ENCODE results near the gene TMEM163.
"Not testable (repeated sequence)": the region's sequence is repeated elsewhere in the genome, so short reads cannot be mapped to it uniquely, and the experiment has no call there.

TMEM163 gene

DNA sequence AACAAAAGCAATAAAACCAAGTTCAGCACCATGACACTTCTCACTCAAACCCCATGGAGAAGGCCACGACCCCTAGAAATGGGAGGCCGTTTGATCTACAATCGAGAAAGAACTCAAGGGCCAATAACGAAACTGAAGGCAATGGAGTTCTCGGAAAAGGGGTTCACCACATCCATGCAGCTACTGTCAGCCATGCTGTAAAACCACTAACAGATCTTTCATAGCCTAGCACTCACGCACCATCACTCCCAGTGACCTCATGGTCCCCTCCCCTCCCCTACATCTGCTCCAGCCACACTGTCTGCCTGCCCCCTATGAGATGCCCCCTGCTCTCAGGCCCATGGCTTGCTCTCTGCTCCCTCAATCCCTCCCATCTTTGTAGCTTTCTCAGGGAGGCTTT is 135.3 kb downstream of the TMEM163 start:
- no peak for DNase-seq (ENCODE audit: low read depth in 1 of 2, low spot score in 1 of 2)

DNA sequence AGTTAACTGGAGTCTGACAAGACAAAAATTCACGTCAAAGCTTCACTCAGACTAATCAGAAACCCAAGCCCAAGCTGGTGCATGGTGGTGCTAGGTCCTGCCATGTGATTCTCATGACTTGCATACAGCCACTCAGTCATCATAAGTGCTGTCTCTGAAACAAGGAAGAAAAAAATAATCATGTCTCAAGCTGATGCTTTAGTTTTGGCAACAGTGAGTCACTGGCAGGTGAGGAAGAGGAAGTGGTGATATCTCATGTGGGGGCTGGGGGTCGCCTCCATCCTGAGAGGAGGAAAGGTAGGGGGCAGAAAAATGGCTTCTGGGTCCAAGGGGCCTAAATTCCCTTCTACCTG is 136.3 kb downstream of the TMEM163 start:
- DNase-seq (ENCODE audit: low read depth in 1 of 2, low spot score in 1 of 2): no peak

DNA sequence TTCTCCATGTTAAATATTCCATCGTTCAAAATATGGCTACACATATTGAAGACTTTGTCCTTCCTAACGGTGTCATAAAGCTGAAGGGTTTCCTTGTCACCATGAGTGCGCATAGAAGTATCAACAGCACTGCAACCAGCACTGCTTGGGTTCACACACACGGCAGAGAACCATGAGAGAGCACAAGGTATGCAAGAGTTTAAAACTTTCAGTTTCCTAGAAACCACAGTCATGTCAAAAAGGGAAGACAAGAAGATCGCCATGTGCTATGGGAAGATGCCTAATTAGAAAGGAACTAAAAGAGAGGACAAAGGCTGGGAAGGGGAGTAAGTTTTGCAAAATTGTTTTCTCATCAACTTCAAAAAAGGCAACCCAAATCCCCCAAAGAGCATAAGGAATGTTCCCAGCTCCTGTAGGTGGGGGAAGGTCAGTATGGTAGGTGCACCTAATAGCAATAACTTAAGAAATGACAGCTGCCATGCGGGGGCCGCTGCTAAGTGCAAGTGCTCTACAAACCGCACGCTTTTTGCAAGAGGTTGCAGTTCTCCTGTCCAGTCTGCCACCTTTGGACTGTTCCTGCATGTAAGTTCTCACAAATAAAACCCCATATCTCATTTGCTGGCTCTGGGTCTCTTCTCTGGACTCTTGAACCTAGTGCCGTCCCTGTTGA is 136.8 kb downstream of the TMEM163 start:
- no peak for DNase-seq (ENCODE audit: low read depth in 1 of 2, low spot score in 1 of 2)

DNA sequence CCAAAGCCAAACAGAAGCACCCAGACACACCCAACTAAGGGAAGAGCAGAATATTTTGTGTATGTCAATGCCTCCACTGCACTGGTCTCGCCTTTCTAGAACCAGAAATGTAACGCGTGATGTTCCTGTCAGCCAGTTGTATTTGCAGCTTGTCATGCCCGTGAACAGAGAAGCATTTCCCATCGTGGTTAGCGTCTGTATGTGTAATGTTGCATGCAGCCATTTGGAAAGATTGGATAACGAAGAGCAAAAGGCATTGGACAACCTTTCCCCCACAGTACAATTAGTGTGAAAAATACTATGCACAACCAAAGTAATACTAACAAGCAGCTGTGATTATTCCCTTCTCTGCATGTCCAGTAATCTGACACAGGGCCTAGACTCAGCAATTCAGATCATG is 140.5 kb downstream of the TMEM163 start:
- DNase-seq (ENCODE audit: low read depth in 1 of 2, low spot score in 1 of 2): no peak

DNA sequence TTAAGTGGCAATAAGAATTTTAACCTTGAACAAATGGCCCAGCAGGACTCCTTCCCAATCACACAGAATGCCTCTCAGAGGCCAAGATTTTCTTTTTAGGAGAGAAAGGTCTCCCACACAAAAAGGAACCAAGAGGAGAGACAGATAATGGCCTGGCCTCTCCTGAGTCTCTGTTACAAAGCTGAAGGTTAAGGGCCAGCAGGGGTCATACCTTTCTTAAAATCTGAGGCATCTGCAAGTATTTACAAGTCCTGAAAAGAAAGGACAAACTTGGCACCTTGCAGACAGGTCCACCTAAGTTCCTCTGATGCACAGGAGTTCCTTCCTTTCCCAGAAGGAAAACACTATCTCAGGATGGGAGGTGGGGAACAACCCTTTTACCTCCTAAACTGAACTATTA is 142.3 kb downstream of the TMEM163 start:
- DNase-seq (ENCODE audit: low read depth in 1 of 2, low spot score in 1 of 2): no peak

DNA sequence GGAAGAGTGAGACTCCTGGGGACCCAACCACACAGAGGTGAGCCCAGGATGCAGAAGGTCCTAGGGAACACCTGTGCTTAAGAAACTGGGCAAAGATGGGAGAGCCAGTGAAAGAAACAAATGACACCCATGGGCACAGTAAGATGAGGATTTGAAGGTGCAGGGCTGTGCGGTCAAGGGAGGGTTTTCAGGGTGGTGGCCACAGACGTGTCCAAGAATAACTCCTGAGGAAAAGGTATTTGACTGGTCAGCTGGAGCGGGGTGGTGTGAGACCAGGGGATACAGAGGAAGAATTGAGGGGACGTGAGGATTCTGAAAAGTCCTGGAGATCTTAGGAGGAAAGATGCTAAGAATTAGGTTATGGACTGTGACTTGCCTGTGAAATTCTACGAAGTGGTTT is 142.9 kb downstream of the TMEM163 start:
- no peak for DNase-seq (ENCODE audit: low read depth in 1 of 2, low spot score in 1 of 2)

DNA sequence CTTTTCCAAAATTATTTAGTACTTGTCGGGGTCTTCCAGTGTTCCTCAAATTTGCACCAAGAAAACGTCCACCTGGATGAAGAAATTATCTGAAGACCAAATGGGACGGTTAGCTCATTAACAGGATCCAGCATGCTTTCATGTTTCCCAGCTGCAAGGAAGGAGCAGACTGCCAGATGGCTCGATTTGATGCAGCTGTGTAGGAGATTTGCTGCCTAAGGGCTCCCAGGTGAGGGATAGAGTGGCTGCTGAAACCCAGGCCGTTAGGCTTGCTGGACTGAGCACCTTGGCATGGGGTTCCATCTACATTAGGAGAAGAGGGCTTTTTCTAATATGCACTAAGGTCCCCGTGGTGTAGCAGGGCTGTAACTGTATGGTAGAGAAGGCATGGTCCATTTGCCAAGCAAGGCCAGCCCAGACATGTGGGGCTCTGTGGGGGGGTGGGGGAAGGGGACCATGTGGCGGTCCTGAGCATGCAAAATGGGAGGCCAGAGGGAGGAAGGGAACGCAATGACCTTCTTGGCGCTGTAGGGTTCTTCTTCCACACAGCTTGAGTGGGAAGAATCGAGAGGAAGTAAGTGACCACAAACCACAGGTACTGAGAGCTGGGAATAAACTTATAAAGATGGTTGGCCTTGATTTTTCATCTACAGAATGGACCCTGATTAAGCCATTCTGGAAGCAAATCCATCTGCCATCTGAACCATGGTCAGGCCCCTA is 144.0 kb downstream of the TMEM163 start:
- no peak for DNase-seq (ENCODE audit: low read depth in 1 of 2, low spot score in 1 of 2)

DNA sequence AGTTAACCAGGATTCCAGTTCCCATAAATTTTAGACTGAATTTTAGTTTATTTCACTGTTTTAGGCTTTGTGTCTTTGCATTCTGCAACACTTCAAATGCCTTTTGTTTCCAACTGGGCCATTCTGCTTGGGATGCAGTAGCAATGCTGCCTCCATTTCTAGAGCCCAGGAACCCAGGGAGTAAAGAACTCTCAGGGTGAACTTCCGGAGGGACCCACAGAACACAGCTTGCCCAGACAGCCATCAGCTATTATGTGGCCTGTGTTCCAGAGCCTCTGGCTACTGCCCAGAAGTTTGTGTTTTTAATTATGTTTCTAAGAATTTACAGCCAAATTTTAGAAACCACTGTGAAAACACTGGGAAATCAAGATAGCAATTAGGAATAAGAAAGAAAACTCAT is 145.1 kb downstream of the TMEM163 start:
- no peak for DNase-seq (ENCODE audit: low read depth in 1 of 2, low spot score in 1 of 2)

DNA sequence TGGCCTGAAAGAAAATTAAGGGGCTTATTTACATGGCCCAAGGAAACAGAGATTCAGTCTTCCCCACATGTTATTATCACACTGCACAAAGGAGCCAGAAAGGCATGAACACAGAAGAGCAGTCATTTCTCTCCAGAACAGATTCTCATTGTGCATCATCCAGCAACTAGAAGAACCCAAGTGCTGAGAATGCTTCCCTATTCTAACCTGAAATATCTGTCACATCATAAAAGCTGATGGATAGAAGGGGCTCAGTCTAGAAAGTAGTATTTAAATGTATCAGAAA is 145.8 kb downstream of the TMEM163 start:
- no peak for DNase-seq (ENCODE audit: low read depth in 1 of 2, low spot score in 1 of 2)

DNA sequence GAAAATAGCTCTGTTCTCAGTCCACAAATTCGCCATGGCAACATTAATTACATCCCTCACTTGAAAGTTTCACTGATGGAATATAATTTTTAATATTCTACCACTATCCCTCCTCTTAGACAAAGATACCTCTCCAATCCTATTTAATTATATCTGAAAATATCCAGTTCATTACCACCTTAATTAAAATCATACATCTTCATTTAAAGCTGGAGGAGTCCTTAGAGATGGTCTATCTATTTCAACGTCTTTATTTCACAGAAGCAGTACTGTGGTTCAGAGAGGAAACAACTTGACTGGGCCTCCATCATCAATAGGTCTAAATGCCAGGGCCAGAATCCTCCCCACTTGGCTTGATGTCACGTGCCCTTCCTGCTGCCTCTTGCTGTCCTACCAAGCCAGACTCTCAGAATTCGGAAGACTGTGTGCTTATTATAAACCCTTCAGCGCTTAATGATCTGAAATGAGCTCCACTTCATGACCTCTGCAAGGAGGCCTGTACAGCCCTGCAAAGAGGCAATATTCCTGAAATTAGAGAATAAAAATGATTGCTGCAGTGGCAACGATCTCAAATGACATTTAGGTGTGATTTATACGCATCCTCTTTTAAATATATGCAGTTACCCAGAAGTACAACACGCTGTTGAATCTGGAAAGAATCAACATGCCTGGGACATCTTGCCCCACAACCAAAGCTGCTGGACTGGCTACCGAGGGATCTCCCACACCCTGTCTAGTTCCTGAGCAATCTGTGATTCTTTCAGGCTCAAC is 146.3 kb downstream of the TMEM163 start:
- DNase-seq (ENCODE audit: low read depth in 1 of 2, low spot score in 1 of 2): no peak

DNA sequence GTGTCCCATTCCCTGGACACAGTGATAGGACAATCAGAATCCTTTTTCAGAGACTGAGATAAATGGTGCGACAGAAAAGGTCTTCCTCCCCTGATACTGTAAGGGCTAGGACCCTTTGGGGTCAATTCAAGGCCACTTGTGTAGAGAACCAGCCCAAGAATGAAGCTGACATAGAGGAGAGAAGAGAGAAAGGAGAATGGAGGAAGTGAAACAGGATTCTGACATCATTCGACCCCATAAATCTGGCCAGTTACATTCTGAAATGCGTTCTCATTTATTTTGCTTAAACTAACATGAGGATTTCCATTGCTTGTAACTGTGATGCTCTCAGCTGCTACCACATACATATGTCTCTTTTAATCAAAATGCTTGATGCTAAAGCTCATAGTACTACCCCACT is 148.1 kb downstream of the TMEM163 start:
- no peak for DNase-seq (ENCODE audit: low read depth in 1 of 2, low spot score in 1 of 2)

DNA sequence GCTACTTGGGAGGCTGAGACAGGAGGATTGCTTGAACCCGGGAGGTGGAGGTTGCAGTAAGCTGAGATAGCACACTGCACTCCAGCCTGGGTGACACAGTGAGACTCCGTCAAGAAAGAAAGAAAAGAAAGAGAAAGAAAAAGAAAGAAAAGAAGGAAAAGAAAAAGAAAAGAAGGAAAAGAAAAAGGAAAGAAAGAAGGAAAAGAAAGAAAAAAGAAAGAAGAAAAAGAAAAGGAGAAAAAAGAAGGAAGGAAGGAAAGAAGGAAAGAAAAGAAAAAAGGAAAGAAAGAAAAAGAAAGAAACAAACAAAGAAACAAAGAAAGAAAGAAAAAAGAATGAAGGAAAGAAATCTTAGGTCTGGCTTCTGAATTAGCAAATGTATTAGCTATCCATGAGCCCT is 150.4 kb downstream of the TMEM163 start:
- no peak for DNase-seq (ENCODE audit: low read depth in 1 of 2, low spot score in 1 of 2)

DNA sequence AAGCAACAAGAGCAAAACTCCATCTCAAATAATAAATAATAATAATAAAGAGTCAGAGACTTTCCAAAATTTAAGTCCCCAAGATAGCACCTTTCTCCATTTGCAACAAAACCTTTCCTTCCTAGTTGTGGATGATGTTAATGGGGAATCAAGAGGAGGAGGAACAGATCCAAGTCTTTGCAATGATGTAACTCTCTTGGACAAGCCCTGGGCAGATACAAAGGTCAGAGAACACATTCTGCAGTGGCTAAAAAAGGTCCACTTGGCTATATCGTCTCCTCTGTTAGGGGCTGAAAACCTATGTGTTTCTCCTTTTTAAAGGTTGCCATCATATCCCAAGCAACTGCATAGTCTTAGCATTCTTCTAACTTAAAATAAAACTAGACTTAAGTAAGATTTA is 151.1 kb downstream of the TMEM163 start:
- DNase-seq (ENCODE audit: low read depth in 1 of 2, low spot score in 1 of 2): no peak

DNA sequence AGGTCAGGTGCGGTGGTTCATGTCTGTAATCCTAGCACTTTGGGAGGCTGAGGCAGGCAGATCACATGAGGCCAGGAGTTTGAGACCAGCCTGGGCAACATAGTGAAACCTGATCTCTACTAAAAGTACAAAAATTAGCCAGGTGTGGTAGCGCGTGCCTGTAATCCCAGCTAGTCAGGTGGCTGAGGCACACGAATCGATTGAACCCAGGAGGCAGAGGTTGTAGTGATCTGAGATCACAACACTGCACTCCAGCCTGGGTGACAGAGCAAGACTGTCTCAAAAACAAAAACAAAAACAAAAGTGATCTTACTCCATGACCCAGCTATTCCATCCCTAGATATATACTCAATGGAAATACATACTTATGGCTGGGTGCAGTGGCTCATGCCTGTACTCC is 153.8 kb downstream of the TMEM163 start:
- DNase-seq (ENCODE audit: low read depth in 1 of 2, low spot score in 1 of 2): not testable (repeated sequence)

DNA sequence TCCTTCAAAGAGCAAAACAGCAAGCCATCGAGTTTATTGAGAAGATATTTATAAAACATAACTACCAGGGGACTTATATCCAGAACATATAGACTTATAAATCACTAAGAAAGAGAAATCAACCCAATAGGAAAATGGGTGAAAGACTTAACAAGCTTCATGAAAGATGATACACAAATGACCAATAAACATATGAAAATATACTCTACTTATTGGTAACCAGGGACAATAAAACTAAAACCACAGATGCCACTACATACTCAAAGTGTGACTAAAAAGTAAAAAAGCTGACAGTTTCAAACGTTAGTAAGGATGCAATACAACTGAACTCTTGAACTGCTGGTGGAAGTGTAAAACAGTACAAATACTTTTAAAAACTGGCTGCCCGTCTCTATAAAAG is 154.3 kb downstream of the TMEM163 start:
- DNase-seq (ENCODE audit: low read depth in 1 of 2, low spot score in 1 of 2): no peak

DNA sequence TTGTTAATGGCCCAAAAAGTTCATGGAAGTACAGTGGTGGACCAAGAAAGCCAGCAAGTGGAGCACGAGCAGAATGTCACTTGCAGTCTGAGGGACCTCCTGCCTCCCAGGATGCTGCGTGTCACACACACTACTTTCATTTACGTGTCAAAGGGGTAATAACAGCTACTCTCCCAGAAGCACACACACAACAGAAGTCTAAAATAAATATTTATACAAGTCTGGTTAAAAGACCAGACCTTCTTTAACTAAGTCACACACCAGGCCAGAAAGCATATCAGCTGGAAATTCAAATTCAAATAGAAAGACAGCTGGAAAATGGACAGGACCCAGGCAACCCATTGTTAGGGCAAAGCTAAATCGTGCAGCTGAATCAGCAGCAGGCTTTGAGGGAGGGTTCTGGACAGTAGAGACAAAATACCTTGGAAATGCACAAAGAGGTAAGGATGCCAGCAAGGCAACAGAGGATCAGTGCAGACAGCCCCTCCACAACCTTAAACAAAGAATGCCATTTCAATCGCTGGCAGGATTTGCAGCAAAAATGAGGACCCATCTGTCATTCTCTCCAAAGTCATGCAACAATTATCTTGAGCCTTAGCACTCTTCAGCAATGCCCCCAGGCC is 160.5 kb downstream of the TMEM163 start:
- no peak for DNase-seq (ENCODE audit: low read depth in 1 of 2, low spot score in 1 of 2)

DNA sequence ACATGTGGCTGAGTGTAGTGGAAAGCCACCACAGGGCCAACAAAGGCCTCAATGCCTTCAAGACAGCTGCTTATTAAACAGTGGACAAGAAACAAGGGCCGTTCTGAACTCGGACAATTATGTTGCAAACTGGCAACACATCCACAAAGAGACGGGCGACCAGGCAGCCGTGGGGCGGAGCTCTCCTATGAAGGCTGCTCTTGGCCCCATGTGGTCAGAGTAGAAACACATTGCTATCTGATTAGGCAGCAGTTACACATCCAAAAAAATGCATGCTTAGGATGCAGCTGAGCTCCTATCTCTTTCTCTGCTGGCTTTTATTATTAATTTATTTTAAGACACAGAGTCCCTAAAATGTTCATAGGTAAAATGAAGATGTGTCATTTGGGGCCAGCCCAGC is 163.4 kb downstream of the TMEM163 start:
- no peak for DNase-seq (ENCODE audit: low read depth in 1 of 2, low spot score in 1 of 2)

DNA sequence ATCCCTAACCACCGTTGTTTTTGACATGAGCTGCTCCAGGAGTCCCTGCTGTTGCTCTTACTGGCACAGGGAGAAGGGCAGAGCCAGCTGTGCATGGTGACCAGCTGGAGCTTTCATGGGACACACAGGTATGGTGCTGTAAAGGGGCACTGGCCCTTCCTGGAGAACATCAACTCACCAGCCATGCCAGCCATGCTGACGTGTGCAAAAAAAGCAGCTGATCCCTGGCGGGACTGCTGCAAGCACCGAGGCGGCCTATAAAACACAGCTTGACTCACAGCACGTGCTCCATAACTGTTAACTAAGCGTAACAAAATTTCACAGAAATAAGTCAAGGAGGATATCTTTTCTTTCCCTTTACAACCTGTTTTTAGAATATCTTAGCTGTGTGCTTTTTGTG is 165.1 kb downstream of the TMEM163 start:
- no peak for DNase-seq (ENCODE audit: low read depth in 1 of 2, low spot score in 1 of 2)

DNA sequence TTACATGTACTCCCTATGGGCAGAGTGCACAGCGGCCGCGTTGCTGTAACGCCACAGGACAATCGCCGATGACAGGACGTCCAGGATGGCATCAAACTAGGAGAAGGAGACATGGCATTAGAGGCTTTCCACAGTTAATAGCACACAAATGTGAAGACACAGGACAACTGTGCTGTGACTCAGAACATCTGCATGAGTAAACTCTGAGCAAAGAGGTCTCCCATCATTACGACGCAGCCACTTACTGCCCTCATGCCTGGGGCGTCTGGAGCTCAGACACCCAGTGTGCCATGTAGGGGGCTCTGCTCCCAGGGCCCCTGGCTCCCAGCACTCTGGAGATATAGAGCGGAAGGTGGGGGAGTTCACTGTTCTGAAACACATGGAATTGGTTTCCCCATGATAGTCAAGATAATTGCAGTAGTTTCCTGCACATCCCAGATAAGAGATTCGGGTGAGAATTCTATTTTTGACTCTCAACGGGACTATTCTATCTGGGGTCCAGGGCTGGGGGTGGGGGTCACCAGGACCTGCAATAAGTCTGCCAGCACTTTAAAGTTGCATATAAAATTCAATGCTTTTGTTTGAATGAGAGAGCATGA is 168.1 kb downstream of the TMEM163 start:
- DNase-seq (ENCODE audit: low read depth in 1 of 2, low spot score in 1 of 2): no peak

DNA sequence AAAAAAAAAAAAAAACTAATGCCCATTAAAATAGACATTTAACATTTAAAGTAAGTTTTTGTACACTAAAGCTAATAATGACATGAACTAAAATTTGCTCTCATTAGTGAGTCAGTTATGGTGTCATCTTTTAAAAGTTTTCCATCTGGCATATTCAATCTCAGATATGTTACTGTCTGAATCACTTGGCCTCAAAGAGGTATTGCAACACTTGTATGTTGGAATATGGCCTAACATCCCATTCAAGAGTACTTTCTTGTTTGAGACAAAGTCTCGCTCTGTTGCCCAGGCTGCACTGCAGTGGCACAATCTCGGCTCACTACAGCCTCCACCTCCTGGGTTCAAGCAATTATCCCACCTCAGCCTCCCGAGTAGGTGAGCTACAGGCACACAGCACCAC is 169.7 kb downstream of the TMEM163 start:
- no peak for DNase-seq (ENCODE audit: low read depth in 1 of 2, low spot score in 1 of 2)

DNA sequence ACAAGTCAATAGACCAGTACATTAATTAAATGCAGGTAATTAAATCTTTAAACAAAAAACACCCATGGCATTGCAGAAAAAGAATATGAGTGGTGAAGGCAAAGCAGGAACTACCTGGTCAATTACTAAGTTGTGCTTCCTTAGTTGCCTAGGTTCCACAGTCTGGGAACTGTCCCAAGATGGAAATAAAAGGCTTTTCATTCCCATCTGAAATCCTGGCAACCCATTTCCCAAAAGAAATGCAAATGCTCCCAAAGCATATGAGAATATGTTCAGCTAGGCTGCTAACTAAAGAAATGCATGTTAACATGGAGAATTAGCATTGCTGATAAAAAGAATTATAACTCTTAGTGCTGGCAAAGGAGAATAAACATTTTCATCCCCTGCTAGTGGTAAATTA is 177.8 kb downstream of the TMEM163 start:
- no peak for DNase-seq (ENCODE audit: low read depth in 1 of 2, low spot score in 1 of 2)

DNA sequence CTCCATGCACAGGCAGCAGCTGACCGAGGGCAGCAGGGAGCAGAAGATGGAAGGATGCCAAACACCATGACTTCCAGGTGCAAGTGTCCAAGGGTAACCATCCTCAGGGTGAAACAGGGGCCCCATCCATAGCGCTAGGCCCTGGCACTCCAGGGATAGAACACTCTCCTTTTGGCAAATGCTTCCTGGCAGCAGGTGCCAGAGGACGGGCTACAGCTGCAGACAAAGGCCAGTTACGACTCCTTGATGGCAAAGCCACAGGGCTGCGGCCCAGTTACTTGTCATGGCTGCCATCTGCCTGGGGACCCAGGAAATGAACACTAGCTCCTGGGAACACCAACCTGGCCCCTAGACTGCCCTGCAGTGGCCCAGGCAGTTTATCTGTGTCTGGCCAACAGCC is 178.8 kb downstream of the TMEM163 start:
- DNase-seq (ENCODE audit: low read depth in 1 of 2, low spot score in 1 of 2): no peak
